Ammon's horn (tissue), 1 donor: ENCODE measurements around the gene ZNF79.

Experiments
- DNase-seq: peaks from one replicate; pipeline ENCODE4 v3.0.0-alpha.2; 2016; ENCODE audit warnings: low spot score

Gene ZNF79

GRCh38 chr9:127426756-127427155, 2.6 kb downstream of the ZNF79 start:
- DNase-seq: no peak

- DNase-seq: no peak
Measured at GRCh38 chr9:127428348-127428747, 4.2 kb downstream of the ZNF79 start.

- no peak for DNase-seq
Measured at GRCh38 chr9:127430415-127430814, 6.2 kb downstream of the ZNF79 start.

GRCh38 chr9:127437497-127438264, 13.5 kb downstream of the ZNF79 start:
- no peak for DNase-seq

GRCh38 chr9:127438394-127438793, 14.2 kb downstream of the ZNF79 start:
- DNase-seq: no peak

- DNase-seq: no peak
Measured at GRCh38 chr9:127444283-127444920, 20.2 kb downstream of the ZNF79 start.

GRCh38 chr9:127444921-127445850, 21.0 kb downstream of the ZNF79 start:
- no peak for DNase-seq

GRCh38 chr9:127445851-127446712, 21.9 kb downstream of the ZNF79 start:
- DNase-seq: no peak

- no peak for DNase-seq
Measured at GRCh38 chr9:127446713-127447415, 22.7 kb downstream of the ZNF79 start.

- DNase-seq: no peak
Measured at GRCh38 chr9:127447416-127448111, 23.4 kb downstream of the ZNF79 start.

- no peak for DNase-seq
Measured at GRCh38 chr9:127448112-127448805, 24.1 kb downstream of the ZNF79 start.

- DNase-seq: no peak
Measured at GRCh38 chr9:127449332-127449966, 25.3 kb downstream of the ZNF79 start.

GRCh38 chr9:127450243-127450760, 26.1 kb downstream of the ZNF79 start:
- no peak for DNase-seq

GRCh38 chr9:127450830-127451607, 26.8 kb downstream of the ZNF79 start, which contains the start of the genes LRSAM1 and RPL12:
TSS of gene LRSAM1 (plus strand) at chr9:127451510. CDS start at chr9:127454528, 3,018 bp downstream.
TSS of gene RPL12 (minus strand) at chr9:127451406. CDS start at chr9:127451317, 89 bp downstream.
- DNase-seq: peak; percentile 97

- DNase-seq: no peak
Measured at GRCh38 chr9:127451608-127451857, 27.4 kb downstream of the ZNF79 start.

- DNase-seq: peak; percentile 49
Measured at GRCh38 chr9:127451858-127452656, 27.9 kb downstream of the ZNF79 start.

GRCh38 chr9:127452691-127453090, 28.5 kb downstream of the ZNF79 start:
- peak; percentile 19 for DNase-seq
